DMS153 treated with DMSO at 0.1 percent for 48 hours (cell line): ENCODE data around the gene DGCR2.
"Not testable (repeated sequence)": the region's sequence is repeated elsewhere in the genome, so short reads cannot be mapped to it uniquely, and the experiment has no call there.

Source experiments
- DNase-seq: peaks from one replicate; lab custom pipeline; 2025; ENCODE audit not compliant: unreplicated experiment; lab: John Stamatoyannopoulos, UW

DGCR2 gene, protein sequence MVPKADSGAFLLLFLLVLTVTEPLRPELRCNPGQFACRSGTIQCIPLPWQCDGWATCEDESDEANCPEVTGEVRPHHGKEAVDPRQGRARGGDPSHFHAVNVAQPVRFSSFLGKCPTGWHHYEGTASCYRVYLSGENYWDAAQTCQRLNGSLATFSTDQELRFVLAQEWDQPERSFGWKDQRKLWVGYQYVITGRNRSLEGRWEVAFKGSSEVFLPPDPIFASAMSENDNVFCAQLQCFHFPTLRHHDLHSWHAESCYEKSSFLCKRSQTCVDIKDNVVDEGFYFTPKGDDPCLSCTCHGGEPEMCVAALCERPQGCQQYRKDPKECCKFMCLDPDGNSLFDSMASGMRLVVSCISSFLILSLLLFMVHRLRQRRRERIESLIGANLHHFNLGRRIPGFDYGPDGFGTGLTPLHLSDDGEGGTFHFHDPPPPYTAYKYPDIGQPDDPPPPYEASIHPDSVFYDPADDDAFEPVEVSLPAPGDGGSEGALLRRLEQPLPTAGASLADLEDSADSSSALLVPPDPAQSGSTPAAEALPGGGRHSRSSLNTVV

DNA sequence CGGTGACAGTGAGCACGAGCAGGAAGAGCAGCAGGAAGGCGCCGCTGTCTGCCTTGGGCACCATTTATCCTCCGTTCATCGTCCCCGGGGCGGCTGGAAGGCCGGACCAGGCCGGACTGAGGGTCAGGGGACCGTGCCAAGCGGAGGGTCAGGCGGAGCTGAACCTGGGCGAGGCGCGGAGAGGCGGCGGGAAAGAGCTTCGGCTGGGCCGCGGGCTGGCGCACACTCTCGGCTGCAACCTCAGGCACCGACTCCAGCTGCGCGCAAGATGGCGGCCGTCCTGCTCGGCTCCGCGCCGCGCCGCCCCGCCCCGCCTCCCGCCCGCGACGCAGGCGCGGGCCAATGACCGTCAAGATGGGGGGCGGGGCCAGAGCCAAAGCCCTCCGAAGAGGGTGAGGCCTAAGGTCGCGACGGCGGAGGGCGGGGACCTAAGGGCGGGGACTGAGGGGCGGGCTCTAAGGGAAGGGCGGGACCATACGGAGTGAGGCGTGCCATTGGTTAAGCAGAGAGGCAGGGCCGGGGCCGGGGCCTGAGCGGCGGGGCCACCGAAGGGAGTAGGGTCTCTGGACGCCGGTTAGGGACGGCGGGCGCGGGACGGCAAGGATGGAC lies at the start of gene DGCR2:
DGCR2 (minus strand) TSS at position 270 of the 609 bp plus-strand sequence; CDS start at position 64, 206 bp downstream.
- peak; percentile 71 for DNase-seq

DNA sequence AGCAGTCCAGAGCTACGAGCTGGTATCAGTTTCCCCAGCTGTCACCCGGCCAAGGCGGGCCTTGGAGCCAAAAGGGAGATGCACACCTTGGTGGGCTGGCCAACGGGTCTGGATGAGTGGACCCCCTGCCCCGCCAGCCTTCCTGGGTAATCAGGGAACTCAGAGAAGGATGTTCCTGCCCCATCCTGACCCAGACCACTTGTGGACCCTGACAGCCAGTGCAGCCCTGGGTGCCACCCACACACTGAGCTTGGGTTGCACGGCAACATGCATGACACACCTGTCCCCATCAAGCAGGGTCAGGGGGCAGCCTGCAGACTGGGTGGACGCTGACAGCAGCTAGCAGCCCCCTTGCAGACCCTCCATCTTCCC lies 47.7 kb upstream of the DGCR2 start:
- no peak for DNase-seq

DNA sequence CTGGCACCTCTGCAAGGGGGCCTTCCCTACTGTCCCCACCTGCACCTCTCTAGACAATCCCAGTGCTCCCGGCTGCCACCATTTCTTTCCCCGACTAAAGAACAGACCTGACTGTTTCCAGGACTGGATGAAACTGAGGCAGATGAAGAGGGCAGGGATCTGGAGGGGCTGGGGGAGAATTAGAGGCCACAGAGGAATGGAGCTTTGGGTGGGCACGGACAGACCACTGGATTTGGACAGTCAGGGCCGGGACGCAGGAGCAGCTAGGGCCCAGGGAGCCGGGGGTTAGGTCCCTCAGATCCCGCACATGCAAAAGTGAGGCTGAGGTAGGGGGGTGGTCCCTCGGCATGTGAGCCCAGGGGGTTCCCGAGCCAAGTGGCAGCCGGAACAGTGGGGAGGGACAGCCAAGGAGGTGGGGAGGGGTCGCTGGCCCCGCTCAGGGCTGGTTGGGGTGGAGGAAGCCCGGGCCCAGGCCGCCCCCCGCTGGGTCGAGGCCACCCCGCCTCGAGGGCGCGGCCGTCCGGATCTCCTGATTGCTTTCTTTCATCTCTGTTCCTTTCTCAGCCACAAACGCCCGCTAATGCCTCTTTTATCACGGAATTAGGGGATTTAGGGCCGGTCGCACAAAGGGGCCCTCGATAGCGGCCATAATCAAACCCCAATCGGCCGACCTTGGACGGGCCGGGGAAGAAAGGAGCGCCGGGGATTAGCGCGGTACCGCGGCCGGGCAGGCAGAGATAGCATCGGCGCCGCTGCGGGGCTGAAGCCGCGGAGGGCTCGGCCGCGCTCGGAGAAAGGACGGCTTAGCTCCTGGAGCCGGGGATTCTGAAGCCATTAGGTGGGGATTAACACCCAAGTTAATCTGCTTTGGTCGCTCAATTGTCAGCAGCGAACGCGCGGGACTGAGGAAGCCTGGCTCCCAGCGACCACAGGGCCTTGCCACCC lies 47.1 kb upstream of the DGCR2 start:
- DNase-seq: no peak

DNA sequence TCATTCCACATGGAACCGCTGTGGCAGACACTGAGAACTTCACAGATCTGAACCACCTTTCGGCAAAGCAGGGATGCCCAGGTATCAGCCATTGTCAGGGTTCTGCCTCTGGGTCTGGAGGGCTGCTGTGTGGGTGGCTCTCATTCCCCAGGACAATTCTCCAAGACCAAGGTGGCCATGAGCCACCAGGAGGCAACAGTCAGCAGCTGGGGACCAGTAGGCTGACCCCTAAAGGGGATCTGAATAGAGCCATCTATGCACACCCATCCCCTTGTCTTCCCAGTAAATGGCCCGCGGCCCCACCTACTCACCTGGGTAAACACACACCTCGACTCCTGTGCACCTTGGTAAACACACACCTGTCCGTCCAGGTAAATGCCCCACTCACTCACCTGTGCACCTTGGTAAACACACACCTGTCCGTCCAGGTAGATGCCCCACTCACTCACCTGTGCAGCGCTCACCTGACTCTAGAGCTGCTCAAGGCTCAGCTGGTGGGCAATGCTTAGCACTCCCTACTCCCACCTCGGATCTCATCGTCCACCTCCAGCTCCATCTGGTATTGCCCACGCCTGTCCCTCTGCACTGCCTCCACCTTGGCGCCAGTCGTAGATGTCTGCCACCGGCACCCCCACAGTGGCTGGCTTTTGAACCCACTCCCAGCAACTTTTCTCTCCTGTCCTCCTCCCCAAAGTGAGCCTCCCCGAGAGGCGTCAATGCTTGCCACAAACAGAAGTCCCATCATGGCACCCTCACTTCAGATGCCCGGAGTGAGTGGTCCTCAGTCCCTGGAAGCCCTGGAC lies 46.1 kb upstream of the DGCR2 start:
- no peak for DNase-seq

DNA sequence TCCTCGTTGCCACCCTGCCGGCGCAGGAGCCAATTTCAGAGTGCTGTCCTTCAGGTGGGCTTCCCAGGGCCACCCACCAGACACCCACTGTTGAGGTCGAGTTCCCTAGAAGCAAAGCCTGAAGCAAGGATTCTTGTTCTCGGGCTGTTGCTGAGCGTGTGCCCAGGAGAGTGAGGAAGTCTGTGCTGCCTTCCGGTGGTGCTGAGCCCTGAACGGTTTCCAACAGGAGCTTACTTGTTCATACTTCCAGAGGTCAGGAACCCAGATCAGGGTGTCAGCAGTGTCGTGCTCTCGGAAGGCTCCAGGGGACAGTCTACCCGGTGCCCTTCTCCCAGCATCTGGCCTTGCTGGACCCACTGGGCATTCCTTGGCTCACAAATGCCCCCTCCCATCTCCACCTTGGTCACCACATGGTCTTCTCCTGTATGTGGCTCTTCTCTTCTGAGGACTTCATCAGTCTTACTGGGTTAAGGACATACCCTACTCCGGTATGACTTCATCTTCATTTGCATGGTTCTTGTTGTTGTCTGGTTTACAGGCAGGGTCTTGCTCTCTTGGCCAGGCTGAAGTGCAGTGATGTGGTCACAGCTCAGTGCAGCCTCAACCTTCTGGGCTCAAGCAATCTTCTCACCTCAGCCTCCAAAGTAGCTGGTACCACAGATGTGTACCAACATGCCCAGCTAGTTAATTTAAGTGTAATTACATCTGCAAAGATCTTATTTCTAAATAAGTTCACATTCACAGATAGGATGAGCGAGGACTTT lies 45.1 kb upstream of the DGCR2 start:
- no peak for DNase-seq

DNA sequence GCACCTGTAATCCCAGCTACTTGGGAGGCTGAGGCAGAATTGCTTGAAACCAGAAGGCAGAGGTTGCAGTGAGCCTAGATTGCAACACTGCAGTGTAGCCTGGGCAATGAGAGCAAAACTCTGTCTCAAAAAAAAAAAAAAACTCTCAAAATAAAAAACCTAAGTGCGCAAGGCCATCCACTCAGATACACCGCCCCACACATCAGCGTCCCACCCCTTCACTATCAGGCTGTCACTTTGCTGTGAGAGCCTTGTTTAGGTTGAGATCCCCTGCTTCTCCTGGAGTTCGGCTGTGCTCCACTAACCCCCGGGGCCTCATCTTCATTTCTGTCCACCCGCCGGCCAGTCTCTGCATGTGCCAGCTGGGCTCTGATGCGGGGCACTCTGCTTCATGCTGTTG lies 44.2 kb upstream of the DGCR2 start:
- DNase-seq: no peak

DNA sequence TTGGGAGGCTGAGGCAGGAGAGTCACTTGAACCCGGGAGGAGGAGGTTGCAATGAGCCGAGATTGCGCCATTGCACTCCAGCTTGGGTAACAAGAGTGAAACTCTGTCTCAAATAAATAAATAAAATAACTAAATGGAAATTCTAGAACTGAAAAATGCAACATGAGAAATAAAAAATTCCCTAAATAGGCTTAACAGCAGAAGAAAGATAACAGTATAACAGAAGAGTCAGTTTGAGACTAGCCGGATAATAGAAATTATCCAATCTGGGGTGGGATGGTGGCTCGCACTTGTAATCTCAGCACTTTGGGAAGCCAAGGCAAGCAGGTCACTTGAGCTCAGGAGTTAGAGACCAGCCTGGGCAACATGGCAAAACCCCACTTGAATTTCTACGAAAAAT lies 42.2 kb upstream of the DGCR2 start:
- DNase-seq: no peak

DNA sequence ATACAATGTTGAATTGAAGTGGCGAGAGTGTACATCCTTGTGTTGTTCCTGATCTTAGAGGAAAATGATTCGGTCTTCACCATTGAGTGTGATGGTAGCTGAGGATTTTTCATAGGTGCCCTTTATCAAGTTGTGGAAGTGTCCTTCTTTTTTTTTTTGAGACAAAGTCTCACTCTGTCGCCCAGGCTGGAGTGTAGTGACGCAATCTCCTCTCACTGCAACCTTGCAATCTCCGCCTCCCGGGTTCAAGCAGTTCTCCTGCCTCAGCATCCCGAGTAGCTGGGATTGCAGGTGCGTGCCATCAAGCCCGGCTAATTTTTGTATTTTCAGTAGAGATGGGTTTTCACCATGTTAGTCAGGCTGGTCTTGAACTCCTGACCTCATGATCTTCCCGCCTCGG lies 36.4 kb upstream of the DGCR2 start:
- not testable (repeated sequence) for DNase-seq

DNA sequence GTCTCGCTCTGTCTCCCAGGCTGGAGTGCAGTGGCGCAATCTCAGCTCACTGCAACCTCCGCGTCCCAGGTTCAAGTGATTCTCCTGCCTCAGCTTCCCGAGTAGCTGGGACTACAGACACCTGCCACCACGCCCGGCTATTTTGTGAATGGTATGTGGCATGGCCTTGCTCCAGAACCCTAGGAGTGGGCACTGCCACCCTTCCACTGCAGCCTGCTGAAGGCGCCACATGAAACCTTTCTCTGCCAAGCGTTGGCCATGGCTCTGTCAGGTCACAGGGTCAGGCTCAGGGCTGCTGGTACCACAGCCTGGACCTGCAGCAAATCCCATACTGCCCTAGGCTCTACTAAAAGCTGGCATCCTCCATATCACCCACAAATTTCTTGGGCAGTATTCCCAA lies 33.9 kb upstream of the DGCR2 start:
- DNase-seq: not testable (repeated sequence)

DNA sequence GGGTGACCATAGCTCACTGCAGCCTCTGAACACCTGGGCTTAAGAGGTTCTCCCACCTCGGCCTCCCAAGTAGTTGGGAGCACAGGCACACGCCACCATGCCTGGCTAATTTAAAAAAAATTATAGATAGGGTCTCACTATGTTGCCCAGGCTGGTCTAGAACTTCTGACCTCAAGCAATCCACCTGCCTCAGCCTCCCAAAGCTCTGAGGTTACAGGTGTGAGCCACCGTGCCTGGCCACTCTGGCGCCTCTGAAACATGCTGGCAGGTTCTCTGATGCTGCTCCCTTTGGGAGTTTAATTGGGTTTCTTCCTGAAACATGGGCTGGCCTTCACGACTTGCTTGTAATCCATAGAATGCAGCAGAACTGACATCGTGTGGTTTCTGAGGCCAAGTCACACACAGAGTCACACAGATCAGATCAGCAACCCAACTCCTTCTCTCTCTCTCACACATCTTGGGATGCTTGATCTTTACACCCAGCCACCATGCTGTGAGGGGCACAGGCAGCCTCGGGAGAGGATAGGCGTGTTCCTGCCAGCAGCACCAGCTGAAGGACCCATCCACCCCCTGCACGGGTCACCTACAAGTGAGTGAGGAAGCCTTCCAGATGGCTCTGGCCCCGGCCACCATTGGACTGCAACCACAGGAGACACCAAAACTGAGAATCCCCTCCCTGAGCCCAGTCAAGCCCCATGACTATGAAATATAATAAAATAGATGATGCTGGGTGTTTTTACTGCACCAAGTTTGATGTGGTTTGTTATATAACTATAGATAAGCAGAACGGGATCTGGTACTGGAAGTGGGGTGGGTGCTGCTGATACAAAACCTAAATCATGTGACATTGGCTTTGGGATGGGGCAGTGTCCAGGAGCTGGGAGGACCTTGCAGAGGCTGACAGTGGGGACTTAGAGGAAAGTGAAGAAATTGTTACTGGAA lies 31.0 kb upstream of the DGCR2 start:
- no peak for DNase-seq

DNA sequence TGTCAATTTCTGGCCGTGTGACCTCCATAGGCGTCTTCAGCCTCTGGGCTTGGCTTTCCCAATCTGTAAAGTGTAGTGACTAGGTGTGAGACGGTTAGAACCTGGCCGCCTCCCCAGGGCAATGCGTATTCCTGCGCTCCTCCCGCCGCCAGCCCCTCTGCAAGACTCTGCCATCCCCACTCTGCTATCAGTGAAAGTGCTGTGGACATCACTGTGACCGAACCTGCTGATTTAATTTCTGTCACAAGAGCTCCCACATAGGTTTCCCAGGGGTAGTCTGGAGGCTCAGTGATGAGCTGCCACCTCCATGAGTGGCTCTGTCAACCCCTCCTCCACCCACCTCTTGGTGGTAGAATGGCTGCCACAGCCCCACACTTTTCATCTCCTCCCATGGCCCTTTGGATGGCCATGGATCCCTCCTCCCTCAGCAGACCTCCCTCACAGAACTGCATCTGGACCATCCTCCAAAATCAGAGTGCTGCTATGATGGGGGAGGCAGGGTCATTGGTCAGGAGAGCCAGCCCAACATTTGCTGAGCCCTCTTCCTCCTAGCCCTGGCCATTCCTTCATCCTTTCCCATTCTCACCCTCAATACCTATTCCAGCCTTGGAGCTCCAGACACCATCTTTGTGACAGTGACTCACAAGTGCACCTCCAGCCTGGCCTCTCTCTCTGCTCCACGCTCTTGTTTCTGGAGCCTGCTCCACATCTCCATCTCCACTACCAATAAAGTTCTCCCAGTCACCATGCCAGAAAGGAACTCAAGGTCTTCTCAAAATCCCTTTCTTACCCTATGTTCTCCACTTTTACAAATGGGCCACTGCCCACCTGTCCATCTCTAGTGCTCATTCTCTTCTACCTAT lies 29.3 kb upstream of the DGCR2 start:
- no peak for DNase-seq

DNA sequence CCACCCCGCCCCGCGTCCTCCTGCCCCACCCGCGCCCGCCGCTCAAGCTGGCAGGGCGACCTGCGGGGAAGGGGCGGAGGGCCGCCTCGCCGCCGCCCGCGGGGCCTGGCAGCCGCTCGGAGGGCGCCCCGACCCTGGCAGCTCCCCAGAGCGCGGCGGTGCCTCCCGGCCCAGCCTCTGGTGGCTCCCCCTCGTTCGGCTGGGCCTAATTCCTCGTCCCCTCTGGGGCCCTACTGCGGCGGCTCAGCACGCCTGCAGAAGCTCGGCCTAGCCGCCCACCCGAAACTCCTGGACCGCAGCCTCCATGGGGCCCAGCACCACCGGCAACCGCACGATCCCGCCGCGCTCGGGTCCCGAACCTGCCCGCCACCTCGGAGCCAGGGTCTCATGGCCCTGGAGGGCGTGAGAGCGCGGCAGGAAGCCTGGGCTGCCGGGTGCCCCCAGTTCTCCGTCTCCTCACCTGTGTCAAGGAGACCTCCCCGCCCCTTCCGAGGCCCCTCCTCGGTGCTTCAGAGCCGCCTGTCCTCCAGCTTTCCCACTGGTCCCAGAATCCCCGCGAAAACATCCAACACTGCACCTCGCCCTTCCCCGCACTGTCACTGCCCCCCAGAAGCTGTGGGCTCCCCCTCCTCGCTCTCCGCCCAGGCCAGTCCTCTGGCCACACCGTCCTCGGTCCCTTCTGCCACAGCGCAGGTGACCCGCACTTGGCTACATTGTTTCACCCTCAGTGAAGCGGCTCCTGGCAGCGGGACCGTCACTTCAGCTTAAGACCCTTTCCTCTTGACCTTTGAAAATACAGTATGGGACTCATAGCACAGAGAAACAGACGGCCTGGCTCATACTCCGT lies 28.5 kb upstream of the DGCR2 start:
- DNase-seq: no peak

DNA sequence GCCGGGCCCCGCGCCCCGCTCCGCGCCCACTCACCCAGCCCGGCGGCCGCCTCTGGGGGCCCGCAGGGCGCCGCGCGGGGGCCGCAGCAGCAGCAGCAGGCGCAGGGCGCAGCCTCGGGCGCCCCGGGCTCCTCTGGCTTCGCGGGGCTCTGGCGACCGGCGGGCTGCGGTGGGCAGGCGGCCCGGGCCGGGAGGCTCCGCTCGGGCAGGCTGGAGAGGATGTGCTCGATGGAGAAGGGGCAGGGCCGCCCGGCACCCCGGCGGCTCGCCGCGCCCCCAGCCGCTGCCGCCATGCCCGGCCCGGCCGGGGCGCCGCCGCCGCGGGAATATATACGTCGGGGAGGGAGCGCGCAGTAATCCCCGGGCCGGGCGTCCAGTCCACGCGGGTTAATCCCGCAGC lies 27.8 kb upstream of the DGCR2 start, which contains the start of gene GSC2:
GSC2 (minus strand) TSS at position 302 of the 400 bp plus-strand sequence; CDS start at position 293, 9 bp downstream.
- DNase-seq: no peak

DNA sequence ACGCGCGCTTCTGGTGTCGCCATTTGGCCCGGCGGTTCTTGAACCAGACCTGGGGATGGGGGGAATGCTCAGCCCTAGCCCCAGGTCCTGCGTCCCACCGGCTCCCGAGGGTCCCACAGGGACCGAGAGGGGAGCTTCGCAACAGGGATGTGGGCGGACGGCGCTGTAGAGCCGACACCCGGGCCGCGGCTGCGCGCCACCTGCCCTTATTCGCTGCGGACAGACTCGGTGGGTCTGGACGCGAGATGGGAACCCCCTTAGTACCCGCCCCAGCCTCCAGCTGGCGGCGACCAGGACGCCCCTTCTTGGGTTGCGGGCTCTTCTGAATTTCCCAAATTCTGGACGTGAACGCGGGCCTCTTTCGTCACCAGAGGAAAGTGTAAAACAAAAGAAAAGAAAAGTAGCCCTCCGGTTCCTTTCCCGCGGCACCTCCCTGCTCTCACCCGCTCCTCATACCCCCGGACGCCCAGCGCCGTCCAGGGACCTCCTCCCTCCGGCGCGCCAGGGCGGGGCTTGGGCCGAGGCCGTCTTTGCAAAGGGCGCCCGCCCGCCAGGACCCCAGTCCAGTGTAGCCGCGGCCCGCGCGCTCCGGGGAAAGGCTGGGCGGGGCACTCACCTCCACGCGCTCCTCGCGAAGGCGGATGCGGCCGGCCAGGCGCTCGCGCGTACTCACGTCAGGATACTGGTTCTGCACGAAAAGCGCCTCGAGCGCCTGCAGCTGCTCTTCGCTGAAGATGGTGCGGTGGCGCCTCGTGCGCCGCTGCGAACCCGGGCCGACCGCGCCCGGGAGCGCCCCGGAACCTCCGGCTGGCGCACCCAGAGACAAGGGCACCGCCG lies 27.1 kb upstream of the DGCR2 start:
- no peak for DNase-seq

DNA sequence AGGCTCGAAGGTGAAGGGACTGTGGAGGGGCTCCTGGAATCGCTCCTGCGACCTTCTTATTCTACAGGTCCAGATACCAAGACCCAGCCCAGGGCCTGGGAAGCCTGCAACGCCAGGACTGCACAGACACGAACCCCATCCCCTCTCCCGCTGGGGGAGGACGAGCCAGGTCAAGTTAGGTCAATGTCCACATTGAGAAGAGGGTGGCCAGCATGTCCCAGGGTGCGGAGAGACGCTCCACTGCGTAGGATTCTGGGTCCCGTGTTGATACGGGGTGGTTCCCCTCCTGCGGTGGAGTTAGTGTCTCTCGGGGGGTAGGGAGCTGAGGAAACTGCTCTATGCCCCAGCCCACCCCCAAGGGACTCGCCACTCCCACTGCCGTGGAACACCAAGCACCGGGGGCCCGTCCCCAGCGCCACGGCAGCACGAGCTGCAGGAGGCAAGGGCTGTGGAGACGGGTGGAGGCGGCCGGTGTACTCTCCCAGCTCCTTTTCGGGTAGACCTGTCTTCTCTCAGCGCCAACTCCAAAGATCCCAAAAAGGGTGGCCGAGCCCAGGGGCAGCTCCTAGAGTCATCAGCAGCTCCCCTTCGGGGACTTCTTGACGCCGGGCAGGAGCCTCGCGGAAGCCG lies 26.3 kb upstream of the DGCR2 start:
- no peak for DNase-seq
